ENCODE data around the gene JADE2. TPM values are rescaled to one million over a fixed set of nuclear protein-coding genes. Genes with fewer than 3 reads are reported as not detected.

Gene JADE2
- total RNA-seq, 2 donors from 2014 or later = 28.0 to 41.0 TPM

GRCh38 chr5:134585966-134586365 is 60.5 kb downstream of the JADE2 start:
- WGBS, 2 donors = 93 to 100% methylated on average over 1 to 2 of the region's 2 CpGs
- ATAC-seq (no peak), DNase-seq (no peak)
- Histone ChIP-seq H3K27me3 (no peaks in the 10 kb centered on the region), H3K27ac (no peak overlapping the region), H3K9me3 (no peaks in the 10 kb centered on the region), H3K4me3 (no peak overlapping the region), H3K36me3 (replicated peaks in 1 of 2; ENCODE audit: insufficient read depth in 1 of 2, low read depth in 2 of 2) (peaks cover 0 to 2% of the 10 kb centered on the region in 2 donors), H3K4me1 (peaks cover 6% of the 10 kb centered on the region)
- intact Hi-C loops (cut with DNase I) = no loop called here
- TF ChIP-seq POLR2A (IDR thresholded peaks at IDR 0.05) (no peak), CTCF (IDR thresholded peaks at IDR 0.05) (no peak)

GRCh38 chr5:134586866-134587524 is 61.5 kb downstream of the JADE2 start:
- H3K36me3 ChIP-seq (replicated peaks in 1 of 2; ENCODE audit: insufficient read depth in 1 of 2, low read depth in 2 of 2) = no peaks in the 10 kb centered on the region
- DNase-seq (peak; percentile 85 to 90 (median 86)), ATAC-seq (peak; percentile 96)
- H3K27me3 ChIP-seq = no peaks in the 10 kb centered on the region
- peaks cover 11% of the 10 kb centered on the region for H3K4me1 ChIP-seq
- no peaks in the 10 kb centered on the region for H3K9me3 ChIP-seq
- WGBS, 2 donors = 21 to 23% methylated on average over 13 of the region's 13 CpGs
- peak overlapping the region in 1 of 4 donors; percentile 3 for H3K27ac ChIP-seq
- intact Hi-C loops (cut with DNase I) = no loop called here
- TF ChIP-seq CTCF (IDR thresholded peaks at IDR 0.05) = peak; percentile 58 to 85 (median 73)
- no peak for TF ChIP-seq POLR2A (IDR thresholded peaks at IDR 0.05)
- no peak overlapping the region for H3K4me3 ChIP-seq

GRCh38 chr5:134590992-134591659 is 65.7 kb downstream of the JADE2 start:
- Histone ChIP-seq H3K4me1 (peaks cover 20% of the 10 kb centered on the region), H3K9me3 (no peaks in the 10 kb centered on the region), H3K36me3 (replicated peaks in 1 of 2; ENCODE audit: insufficient read depth in 1 of 2, low read depth in 2 of 2) (no peaks in the 10 kb centered on the region), H3K27me3 (no peaks in the 10 kb centered on the region), H3K27ac (peak overlapping the region in 2 of 4 donors; percentile 57), H3K4me3 (no peak overlapping the region)
- intact Hi-C loops (cut with DNase I) = no loop called here
- DNase-seq = no peak
- WGBS, 2 donors = 83 to 84% methylated on average over 5 of the region's 5 CpGs
- TF ChIP-seq CTCF (IDR thresholded peaks at IDR 0.05) (no peak), POLR2A (IDR thresholded peaks at IDR 0.05) (no peak)
- ATAC-seq = no peak

- Histone ChIP-seq H3K27ac (peak overlapping the region in 2 of 4 donors; percentile 57), H3K36me3 (replicated peaks in 1 of 2; ENCODE audit: insufficient read depth in 1 of 2, low read depth in 2 of 2) (no peaks in the 10 kb centered on the region), H3K9me3 (no peaks in the 10 kb centered on the region), H3K27me3 (no peaks in the 10 kb centered on the region), H3K4me1 (peaks cover 14% of the 10 kb centered on the region), H3K4me3 (no peak overlapping the region)
- peak; percentile 76 for ATAC-seq
- 22 to 37% methylated on average over 6 to 7 of the region's 7 CpGs for WGBS, 2 donors
- peak in 1 of 4 donors; percentile 29 for DNase-seq
- TF ChIP-seq POLR2A (IDR thresholded peaks at IDR 0.05) (no peak), CTCF (IDR thresholded peaks at IDR 0.05) (no peak)
- intact Hi-C loops (cut with DNase I) = no loop called here
Measured at GRCh38 chr5:134592141-134592746, 66.8 kb downstream of the JADE2 start.
